Measurements from ENCODE around the gene ATF6.

- no peak for TF ChIP-seq POLR2A (IDR thresholded peaks at IDR 0.05; ENCODE audit: low read depth, low read length)
- TF ChIP-seq CTCF (conservative IDR thresholded peaks at IDR 0.05; ENCODE audit: low read depth, low read length) = no peak
- no peak for TF ChIP-seq CEBPB (IDR thresholded peaks at IDR 0.05; ENCODE audit: low read depth, low read length)
- no peak for TF ChIP-seq BHLHE40 (IDR thresholded peaks at IDR 0.05; ENCODE audit: low read depth, low read length)
- no peak for TF ChIP-seq ELK1 (IDR thresholded peaks at IDR 0.05; ENCODE audit: borderline replicate concordance, low read depth, low read length)
- no peak for TF ChIP-seq MAFK (IDR thresholded peaks at IDR 0.05; ENCODE audit: low read depth, low read length)
- TF ChIP-seq NFE2L2 (IDR thresholded peaks at IDR 0.05; ENCODE audit: low read depth, low read length) = no peak
- no peak for TF ChIP-seq RFX5 (IDR thresholded peaks at IDR 0.05; ENCODE audit: low read depth, low read length)
- no peak for TF ChIP-seq RAD21 (IDR thresholded peaks at IDR 0.05; ENCODE audit: low read length)
Measured at GRCh38 chr1:161940866-161941591, 174.9 kb downstream of the ATF6 start.
